NK-92 treated with Interleukin-12 subunit alpha and Interleukin-12 subunit beta, amount 100 ng/mL, for 24 hours (cell line): ENCODE results near the gene KIRREL2.
"Not testable (repeated sequence)": the region's sequence is repeated elsewhere in the genome, so short reads cannot be mapped to it uniquely, and the experiment has no call there.

Source experiments
- DNase-seq: peaks from one replicate; lab custom pipeline; 2025; lab: John Stamatoyannopoulos, UW

KIRREL2 gene

DNA sequence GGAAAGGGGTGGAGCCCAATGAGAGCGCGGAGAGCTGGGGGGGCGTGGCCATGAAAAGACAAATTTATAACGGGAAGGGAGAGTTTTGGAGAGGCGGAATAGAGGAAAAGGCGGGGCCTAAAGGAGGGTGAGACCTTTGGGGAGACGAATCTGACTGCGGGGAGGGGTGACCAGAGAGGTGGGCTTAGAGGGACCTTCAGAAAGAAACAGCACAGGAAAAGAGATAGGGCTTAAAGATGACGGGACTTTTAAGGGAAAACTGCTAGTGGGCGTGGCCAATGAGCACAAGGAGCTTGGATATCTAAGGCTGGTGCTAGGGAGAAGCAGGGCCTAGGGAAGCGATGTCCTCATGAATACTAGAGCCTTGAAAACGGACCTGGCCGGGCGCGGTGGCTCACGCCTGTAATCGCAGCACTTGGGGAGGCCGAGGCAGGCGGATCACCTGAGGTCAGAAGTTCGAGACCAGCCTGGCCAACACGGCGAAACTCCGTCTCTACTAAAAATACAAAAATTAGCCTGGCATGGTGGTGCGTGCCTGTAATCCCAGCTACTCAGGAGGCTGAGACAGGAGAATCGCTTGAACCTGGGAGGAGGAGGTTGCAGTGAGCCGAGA is 13.5 kb downstream of the KIRREL2 start:
- not testable (repeated sequence) for DNase-seq

DNA sequence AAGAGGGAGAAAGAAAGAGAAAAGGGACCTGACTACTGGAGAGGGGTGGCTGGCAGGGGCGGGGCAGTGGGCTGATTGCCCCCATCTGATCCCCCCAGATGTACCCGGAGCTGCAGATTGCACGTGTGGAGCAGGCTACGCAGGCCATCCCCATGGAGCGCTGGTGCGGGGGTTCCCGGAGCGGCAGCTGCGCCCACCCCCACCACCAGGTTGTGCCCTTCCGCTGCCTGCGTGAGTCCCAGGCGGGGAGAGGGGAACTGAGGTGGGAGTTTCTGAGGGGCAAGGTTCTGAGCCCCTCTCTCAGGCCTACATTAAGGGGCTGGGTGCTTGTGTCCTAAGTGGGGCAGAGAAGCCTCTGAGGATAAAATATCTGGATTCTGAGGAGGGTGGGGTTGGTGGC is 14.1 kb downstream of the KIRREL2 start:
- DNase-seq: no peak

DNA sequence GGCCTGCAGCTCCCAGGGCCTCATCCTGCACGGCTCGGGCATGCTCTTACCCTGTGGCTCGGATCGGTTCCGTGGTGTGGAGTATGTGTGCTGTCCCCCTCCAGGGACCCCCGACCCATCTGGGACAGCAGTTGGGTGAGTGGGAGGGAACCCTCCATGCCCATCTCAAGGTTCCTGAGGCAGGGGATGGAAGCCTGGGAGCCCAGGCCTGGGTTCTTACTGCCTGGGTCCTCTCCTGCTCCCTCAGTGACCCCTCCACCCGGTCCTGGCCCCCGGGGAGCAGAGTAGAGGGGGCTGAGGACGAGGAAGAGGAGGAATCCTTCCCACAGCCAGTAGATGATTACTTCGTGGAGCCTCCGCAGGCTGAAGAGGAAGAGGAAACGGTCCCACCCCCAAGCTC is 14.9 kb downstream of the KIRREL2 start:
- DNase-seq: no peak

DNA sequence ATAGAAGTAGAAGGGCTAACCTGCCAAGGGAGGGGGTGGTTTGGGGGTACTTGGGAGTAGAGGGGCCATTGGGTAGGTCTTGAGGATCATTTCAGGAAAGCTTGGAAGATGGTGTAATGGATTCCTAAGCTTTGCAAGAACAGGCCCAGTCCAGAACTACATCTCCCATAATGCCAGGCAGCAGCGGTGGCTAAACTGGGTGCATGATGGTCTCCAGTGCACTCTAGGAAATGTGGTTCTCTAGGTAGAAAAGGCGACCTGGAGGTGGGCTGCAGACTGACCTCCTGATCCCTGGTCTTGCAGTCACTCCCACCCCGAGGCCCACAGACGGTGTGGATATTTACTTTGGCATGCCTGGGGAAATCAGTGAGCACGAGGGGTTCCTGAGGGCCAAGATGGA is 15.5 kb downstream of the KIRREL2 start:
- DNase-seq: no peak

- DNase-seq: no peak
Observed at GRCh38 chr19:35874392-35874930, 17.8 kb downstream of the KIRREL2 start.

- no peak for DNase-seq
Observed at GRCh38 chr19:35879068-35879467, 22.4 kb downstream of the KIRREL2 start.

DNA sequence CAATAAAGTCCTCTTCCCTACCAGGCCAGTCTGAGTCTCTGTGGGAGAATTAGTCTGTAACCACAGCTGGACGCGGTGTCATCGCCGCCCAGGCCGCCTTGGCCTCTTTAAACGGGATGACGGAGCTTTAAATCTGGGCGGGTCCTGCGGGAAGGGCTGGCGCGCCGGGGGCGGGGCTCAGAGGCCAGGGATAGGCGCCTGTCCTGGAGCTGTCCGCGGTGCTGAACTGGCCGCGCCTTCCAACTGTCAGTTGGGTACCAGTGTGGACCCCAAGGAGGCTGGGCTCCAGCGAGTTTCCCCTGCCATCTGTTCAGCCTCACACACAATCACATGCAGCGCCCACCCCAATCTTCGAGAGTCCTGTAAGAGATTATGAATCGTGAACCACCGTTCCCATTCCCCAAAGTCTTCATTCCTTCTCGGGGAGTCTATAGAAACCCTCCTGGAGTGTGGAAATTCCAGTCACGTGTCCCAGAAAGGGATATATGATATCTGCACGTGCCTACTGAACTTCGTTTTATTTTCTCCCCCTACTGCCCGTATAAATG is 23.1 kb downstream of the KIRREL2 start:
- DNase-seq: no peak

DNA sequence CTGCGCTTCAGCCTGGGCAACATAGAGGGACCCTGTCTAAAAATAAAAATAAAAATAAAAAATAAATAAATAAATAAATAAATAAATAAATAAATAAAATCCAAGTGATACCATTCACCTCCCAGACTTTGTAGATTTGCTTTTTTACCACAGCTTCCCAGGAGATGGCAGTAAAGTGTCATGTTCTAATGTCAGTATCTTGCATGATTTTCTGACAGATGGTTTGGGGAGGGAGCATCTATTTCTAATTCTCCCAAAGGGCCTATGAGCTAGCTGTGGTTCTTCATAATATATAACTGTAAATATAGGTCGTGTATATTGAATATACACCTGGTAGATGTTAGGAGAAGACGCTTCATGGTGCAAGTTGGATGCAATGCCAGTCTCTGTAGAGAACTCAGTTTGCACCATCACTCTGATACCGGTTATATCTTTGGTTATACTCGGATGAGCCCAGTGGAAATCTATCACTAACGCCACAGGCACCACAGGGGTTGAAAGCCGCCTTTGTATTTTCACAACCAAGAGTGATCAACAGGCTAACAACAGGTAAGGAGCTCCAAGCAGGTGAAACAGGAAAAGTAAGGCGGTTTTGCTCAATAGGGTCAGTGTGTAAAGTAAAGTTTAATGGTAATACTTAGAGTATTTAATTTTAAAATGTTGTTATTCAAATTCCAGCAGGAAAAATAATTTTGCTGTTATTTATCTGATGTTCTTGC is 25.6 kb downstream of the KIRREL2 start:
- DNase-seq: no peak

DNA sequence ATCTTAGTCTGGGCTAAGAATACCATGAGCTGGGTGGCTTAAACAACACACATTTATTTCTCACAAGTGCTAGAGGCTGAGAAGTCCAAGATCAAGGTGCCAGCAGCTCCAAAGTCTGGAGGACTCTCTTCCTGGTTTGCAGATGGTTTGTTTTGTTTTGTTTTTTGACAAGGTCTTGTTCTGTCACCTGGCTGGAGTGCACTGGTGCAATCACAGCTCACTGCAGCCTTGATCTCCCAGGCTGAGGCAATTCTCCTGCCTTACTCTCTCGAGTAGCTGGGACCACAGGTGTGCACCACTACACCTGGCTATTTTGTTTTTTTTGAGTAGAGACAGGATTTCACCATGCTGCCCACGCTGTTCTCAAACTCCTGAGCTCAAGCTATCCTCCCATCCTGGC is 27.2 kb downstream of the KIRREL2 start:
- DNase-seq: no peak

GRCh38 chr19:35885225-35885738 is 28.6 kb downstream of the KIRREL2 start:
- no peak for DNase-seq

- no peak for DNase-seq
Observed at GRCh38 chr19:35885904-35886303, 29.2 kb downstream of the KIRREL2 start.

DNA sequence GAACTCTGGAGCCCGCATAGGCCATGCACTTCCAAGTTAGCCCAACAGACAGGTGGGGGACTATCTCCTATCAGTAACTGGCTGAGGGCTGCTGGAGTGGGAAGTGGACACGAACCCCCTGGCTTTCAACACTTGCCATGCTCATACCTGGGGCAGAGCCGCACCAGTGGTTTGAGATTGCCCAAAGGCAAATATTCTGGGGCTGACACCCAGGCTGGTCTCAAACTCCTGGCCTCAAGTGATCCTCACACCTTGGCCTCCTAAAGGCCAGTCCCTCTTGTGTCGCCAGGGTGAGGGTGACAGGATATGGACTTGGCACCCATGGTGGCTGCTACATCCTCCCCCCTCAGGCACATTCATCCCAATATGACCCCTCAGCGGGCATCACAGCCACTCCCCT is 30.5 kb downstream of the KIRREL2 start:
- DNase-seq: no peak

GRCh38 chr19:35888398-35888797 is 31.7 kb downstream of the KIRREL2 start:
- no peak for DNase-seq

- DNase-seq: no peak
Observed at GRCh38 chr19:35889370-35890112, 32.8 kb downstream of the KIRREL2 start.

- no peak for DNase-seq
Observed at GRCh38 chr19:35890113-35890650, 33.5 kb downstream of the KIRREL2 start.

DNA sequence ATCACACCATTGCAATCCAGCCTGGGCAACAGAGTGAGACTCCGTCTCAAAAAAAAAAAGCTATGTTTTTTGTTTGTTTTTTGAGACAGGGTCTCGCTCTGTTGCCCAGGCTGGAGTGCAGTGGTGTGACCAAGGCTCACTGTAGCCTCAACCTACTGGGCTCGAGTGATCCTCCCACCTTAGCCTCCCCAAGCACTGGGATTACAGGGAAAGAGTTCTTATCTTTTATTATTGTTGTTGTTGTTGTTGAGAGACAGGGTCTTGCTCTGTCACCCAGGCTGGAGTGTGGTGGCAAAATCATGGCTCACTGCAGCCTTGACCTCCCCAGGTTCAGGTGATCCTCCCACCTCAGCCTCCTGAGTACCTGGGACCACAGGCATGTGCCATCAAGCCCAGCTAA is 35.1 kb downstream of the KIRREL2 start:
- not testable (repeated sequence) for DNase-seq

GRCh38 chr19:35894342-35894741 is 37.6 kb downstream of the KIRREL2 start:
- DNase-seq: no peak

DNA sequence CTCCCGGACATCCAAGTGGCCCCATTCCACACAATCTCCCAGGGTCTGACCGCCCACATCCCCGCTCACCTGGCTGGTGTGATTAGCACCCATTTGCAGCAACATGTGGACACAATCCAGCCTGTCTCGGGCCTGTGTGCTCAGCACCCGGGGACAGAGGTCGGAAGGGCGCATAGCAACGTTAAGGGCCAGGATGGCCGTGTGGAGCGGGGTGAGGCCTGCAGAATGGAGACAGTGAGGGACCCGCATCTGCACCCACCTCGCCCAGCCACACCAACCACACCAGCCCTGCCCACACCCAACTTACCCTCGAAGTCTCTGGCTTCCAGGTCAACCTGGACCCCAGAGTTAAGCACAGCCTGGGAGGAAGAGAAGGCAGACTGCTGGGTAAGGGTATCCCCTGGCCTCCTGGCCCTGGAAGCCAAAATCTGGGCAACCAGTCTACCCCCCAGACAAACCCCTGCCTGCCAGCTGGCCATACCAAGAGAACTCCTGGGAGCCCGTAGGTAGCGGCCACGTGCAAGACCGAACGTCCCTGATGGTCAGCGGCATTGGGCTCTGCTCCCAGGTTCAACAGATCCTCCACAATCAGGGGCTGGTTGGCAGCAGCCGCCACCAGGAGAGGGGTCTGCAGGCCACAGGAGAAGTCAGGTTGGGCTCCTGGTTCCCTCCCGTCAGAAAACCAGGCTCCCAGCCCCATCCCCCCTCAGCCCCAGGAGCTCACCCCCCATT is 39.4 kb downstream of the KIRREL2 start:
- DNase-seq: no peak

GRCh38 chr19:35896643-35897040 is 39.9 kb downstream of the KIRREL2 start:
- no peak for DNase-seq

- no peak for DNase-seq
Observed at GRCh38 chr19:35897706-35898451, 41.2 kb downstream of the KIRREL2 start.

DNA sequence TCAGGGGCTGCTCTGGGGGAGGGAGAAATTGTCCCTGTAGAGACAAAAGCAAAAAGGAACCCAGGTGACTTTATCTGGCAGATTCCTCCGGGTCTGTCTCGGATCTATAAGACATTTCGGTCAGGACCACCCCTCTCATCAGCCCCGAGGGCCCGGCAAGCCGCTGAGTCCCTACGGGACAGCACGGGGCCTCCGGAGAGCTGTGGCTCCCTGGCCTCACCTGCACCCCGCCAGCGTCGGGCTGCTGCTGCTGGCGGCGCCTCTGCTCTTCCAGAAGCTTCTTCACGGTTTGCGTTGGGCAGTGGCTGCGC is 41.7 kb downstream of the KIRREL2 start:
- DNase-seq: no peak
